Measurements from ENCODE around the gene ATP8B4. TPM values are rescaled to one million over a fixed set of nuclear protein-coding genes. Genes with fewer than 3 reads are reported as not detected.
A peak's percentile ranks its signal among the peaks of the same experiment; 100 is the strongest.

ATP8B4 gene
- total and polyA plus RNA-seq, 2 donors (not counting 1 experiment from before 2014, with no cell fraction given) = 3.5 to 19.5 TPM

- no peaks in the 10 kb centered on the region for H4K20me1 ChIP-seq (ENCODE audit: control insufficient read depth, extremely low read depth, insufficient read depth, low read length)
- no peaks in the 10 kb centered on the region for H3K36me3 ChIP-seq (ENCODE audit: control insufficient read depth, insufficient read depth, low read length)
- no peak overlapping the region for H3K27ac ChIP-seq (ENCODE audit: insufficient read depth, low read length)
Measured at GRCh38 chr15:50110285-50110684, 8.7 kb downstream of the ATP8B4 start.

DNA sequence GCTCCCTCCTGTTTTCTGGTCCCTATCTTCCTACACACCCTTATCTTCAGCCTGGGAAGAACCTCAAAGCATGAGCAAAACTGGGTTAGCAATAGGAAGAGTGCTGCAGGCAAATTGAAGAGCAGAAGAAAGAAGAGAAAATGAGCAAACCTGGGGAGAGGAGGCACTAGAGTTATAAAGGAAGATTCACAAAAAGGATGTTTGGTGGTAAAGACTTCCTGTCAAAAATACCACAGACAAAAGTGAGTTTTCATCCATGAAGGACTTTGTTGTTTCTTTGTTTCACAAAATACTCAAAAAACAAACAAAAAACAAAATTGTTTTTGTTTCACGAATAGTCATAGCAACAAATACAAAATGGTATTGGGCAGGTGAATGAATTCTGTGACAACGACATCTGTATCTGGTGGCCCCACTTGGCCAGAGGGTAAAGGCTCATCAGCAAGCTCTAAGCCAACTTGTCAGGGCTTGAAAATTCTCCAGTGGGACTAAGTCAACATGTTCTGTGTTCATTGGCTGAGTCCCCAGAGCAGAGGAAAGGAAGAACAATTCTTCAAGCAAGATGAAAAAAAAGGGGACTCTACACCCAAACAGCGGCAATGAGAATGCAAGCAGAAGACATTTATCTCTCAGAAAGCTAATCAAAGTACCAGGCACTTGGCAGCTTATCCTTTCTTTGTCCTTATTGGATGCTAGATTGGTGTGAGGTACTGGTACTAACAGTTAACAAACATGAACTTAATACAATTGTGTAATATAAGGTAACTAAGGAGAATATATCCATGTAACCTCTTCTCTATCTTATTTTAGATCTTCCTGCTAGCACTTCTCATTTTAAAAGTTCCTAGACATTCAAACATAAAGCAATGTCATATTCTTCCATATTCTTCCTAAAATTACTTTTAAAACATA is 9.7 kb downstream of the ATP8B4 start:
- no peak overlapping the region for H3K9ac ChIP-seq (ENCODE audit: insufficient read depth, low read length)
- no peaks in the 10 kb centered on the region for H4K20me1 ChIP-seq (ENCODE audit: control insufficient read depth, extremely low read depth, insufficient read depth, low read length)
- no peaks in the 10 kb centered on the region for H3K9me3 ChIP-seq (ENCODE audit: control insufficient read depth, insufficient read depth, low read depth, low read length)
- no peaks in the 10 kb centered on the region for H3K79me2 ChIP-seq (ENCODE audit: control insufficient read depth, insufficient read depth, low read length)
- H2AFZ ChIP-seq (ENCODE audit: low read length) = no peak overlapping the region
- no peaks in the 10 kb centered on the region for H3K4me1 ChIP-seq (ENCODE audit: control insufficient read depth, extremely low read depth, insufficient read depth, low read length)
- H3K36me3 ChIP-seq (ENCODE audit: control insufficient read depth, insufficient read depth, low read length) = no peaks in the 10 kb centered on the region
- no peak overlapping the region for H3K27ac ChIP-seq (ENCODE audit: insufficient read depth, low read length)
- no peak for TF ChIP-seq EZH2 (IDR thresholded peaks at IDR 0.05; ENCODE audit: low read length, missing control alignments)
- TF ChIP-seq, protein P1, sequence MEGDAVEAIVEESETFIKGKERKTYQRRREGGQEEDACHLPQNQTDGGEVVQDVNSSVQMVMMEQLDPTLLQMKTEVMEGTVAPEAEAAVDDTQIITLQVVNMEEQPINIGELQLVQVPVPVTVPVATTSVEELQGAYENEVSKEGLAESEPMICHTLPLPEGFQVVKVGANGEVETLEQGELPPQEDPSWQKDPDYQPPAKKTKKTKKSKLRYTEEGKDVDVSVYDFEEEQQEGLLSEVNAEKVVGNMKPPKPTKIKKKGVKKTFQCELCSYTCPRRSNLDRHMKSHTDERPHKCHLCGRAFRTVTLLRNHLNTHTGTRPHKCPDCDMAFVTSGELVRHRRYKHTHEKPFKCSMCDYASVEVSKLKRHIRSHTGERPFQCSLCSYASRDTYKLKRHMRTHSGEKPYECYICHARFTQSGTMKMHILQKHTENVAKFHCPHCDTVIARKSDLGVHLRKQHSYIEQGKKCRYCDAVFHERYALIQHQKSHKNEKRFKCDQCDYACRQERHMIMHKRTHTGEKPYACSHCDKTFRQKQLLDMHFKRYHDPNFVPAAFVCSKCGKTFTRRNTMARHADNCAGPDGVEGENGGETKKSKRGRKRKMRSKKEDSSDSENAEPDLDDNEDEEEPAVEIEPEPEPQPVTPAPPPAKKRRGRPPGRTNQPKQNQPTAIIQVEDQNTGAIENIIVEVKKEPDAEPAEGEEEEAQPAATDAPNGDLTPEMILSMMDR (conservative IDR thresholded peaks at IDR 0.05 in 1 of 2, IDR thresholded peaks at IDR 0.05 in 1 of 2; ENCODE audit: low read depth in 1 of 2, low read length in 2 of 2) = no peak
- peak; percentile 23 to 64 for DNase-seq (ENCODE audit: low read depth in 2 of 2)
- H3K4me3 ChIP-seq (replicated peaks in 1 of 4; ENCODE audit: control extremely low read depth in 1 of 4, insufficient read depth in 1 of 4, low read depth in 3 of 4, low read length in 4 of 4) = no peak overlapping the region
- H3K27me3 ChIP-seq (ENCODE audit: control insufficient read depth, insufficient read depth, low read length) = no peaks in the 10 kb centered on the region
- no peak overlapping the region for H3K4me2 ChIP-seq (ENCODE audit: extremely low read depth, insufficient read depth, low read length)

More at GRCh38 chr15:50110285-50110684, 8.7 kb downstream of the ATP8B4 start:
- H3K9ac ChIP-seq (ENCODE audit: insufficient read depth, low read length) = no peak overlapping the region
- no peaks in the 10 kb centered on the region for H3K4me1 ChIP-seq (ENCODE audit: control insufficient read depth, extremely low read depth, insufficient read depth, low read length)
- H3K9me3 ChIP-seq (ENCODE audit: control insufficient read depth, insufficient read depth, low read depth, low read length) = no peaks in the 10 kb centered on the region
- no peak overlapping the region for H3K4me3 ChIP-seq (replicated peaks in 1 of 4; ENCODE audit: control extremely low read depth in 1 of 4, insufficient read depth in 1 of 4, low read depth in 3 of 4, low read length in 4 of 4)
- no peak overlapping the region for H3K4me2 ChIP-seq (ENCODE audit: extremely low read depth, insufficient read depth, low read length)
- no peaks in the 10 kb centered on the region for H3K79me2 ChIP-seq (ENCODE audit: control insufficient read depth, insufficient read depth, low read length)
- DNase-seq (ENCODE audit: low read depth in 2 of 2) = no peak
- TF ChIP-seq, protein P1 (conservative IDR thresholded peaks at IDR 0.05 in 1 of 2, IDR thresholded peaks at IDR 0.05 in 1 of 2; ENCODE audit: low read depth in 1 of 2, low read length in 2 of 2) = no peak
- TF ChIP-seq EZH2 (IDR thresholded peaks at IDR 0.05; ENCODE audit: low read length, missing control alignments) = no peak
- no peak overlapping the region for H2AFZ ChIP-seq (ENCODE audit: low read length)
- no peaks in the 10 kb centered on the region for H3K27me3 ChIP-seq (ENCODE audit: control insufficient read depth, insufficient read depth, low read length)

DNA sequence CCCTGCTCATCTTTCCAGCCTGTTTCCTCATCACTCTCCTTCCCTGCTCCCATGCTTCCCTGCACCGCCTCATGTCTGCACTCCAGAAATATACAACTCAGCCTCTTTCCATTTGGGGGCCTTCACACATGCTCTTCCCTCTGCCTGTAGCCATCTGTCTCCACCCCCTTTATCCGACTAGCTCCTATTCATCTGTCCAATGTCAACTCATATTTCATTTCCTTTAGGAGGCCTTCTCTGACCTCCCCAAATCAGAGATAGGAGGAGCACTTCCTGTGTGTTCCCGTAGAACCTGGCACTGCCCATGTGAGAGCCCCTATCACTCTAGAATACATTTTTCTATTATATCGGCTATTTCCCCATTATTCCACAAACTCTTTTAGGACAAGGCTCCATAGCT is 10.6 kb downstream of the ATP8B4 start:
- no peak for DNase-seq (ENCODE audit: low read depth in 2 of 2)
- H3K79me2 ChIP-seq (ENCODE audit: control insufficient read depth, insufficient read depth, low read length) = no peaks in the 10 kb centered on the region
- H3K27ac ChIP-seq (ENCODE audit: insufficient read depth, low read length) = no peak overlapping the region
- no peak overlapping the region for H3K9ac ChIP-seq (ENCODE audit: insufficient read depth, low read length)
- no peaks in the 10 kb centered on the region for H4K20me1 ChIP-seq (ENCODE audit: control insufficient read depth, extremely low read depth, insufficient read depth, low read length)
- H3K36me3 ChIP-seq (ENCODE audit: control insufficient read depth, insufficient read depth, low read length) = no peaks in the 10 kb centered on the region
- no peaks in the 10 kb centered on the region for H3K4me1 ChIP-seq (ENCODE audit: control insufficient read depth, extremely low read depth, insufficient read depth, low read length)
- H3K4me2 ChIP-seq (ENCODE audit: extremely low read depth, insufficient read depth, low read length) = no peak overlapping the region
- H3K4me3 ChIP-seq (replicated peaks in 1 of 4; ENCODE audit: control extremely low read depth in 1 of 4, insufficient read depth in 1 of 4, low read depth in 3 of 4, low read length in 4 of 4) = no peak overlapping the region
- TF ChIP-seq EZH2 (IDR thresholded peaks at IDR 0.05; ENCODE audit: low read length, missing control alignments) = no peak
- TF ChIP-seq, protein P1 (conservative IDR thresholded peaks at IDR 0.05 in 1 of 2, IDR thresholded peaks at IDR 0.05 in 1 of 2; ENCODE audit: low read depth in 1 of 2, low read length in 2 of 2) = no peak
- H3K9me3 ChIP-seq (ENCODE audit: control insufficient read depth, insufficient read depth, low read depth, low read length) = no peaks in the 10 kb centered on the region
- H2AFZ ChIP-seq (ENCODE audit: low read length) = no peak overlapping the region
- no peaks in the 10 kb centered on the region for H3K27me3 ChIP-seq (ENCODE audit: control insufficient read depth, insufficient read depth, low read length)
